ENCODE results near the gene PANX3. TPM values are rescaled to one million over a fixed set of nuclear protein-coding genes. Genes with fewer than 3 reads are reported as not detected.
"Not testable (repeated sequence)": the region's sequence is repeated elsewhere in the genome, so short reads cannot be mapped to it uniquely, and the experiment has no call there.

The PANX3 gene
- total RNA-seq, 1 experiment from 2014 or later, result not detected

DNA sequence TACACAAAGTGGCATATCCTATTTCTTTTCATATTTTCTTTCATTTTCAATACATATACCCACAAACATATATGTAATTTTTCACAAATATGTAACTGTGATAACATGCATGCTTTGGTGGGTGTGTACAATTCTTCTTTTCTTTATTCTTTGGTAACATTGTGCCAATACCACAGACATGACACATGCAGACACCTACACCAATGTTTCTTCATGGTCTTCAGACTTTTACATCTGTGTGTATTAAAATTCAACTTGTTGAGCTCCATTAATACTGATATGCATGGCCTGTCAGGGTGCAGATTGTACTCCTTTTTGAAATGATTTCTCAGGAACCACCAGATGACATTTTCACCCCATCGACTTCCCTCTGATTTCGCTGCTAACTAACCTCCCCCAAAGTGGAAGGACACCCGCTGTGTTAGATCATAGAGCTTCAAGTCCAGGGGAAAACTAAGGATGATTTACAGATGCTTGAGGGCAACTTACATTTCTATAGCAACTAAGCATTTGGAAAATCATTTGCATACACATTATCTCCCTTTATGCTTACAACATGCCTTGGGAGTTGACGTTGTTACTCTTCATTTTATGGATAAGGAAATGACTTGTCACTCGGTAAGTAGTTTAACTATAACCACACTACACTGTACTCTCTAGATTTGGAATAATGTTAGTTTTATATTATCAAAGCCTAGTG is 10.5 kb upstream of the PANX3 start:
- Histone ChIP-seq H3K27ac (no peak overlapping the region), H3K4me1 (no peaks in the 10 kb centered on the region), H3K4me3 (no peak overlapping the region), H3K9me3 (replicated peaks) (no peaks in the 10 kb centered on the region), H3K36me3 (no peaks in the 10 kb centered on the region), H3K27me3 (no peaks in the 10 kb centered on the region)
- no peak for DNase-seq

DNA sequence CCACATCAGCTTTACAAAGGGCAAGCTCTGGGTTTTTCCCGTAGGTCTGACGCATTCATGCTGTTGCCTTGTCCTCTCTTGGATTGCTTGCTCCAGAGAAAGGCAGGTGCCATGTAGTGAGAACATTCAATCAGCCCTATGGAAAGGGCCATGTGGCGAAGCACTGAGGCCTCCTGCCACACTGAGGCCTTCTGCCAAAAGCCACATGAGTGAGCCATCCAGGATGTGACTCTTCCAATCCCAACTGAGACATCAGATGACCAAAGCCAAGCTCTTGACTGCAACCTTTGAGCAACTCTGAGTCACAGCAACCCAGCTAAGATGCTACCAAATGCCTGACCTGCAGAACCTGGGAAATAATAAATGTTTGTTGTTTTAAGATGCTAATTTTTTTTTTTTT is 9.0 kb upstream of the PANX3 start:
- no peaks in the 10 kb centered on the region for H3K9me3 ChIP-seq (replicated peaks)
- DNase-seq, result no peak

DNA sequence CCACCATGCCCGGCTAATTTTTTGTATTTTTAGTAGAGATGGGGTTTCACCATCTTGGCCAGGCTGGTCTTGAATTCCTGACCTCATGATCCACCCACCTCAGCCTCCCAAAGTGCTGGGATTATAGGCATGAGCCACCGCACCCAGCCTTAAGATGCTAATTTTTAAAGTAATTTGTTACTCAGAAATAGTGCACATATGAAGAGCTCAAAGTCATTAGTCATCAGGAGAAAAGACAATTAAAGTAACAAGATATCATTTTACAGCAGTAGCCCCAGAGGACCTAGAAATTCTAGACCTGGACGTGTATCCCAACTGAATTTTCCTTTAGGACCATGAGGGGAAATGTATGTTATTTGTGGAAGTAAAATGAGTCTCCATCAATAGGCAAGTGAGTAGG is 8.5 kb upstream of the PANX3 start:
- H3K27me3 ChIP-seq; H3K36me3 ChIP-seq; H3K27ac ChIP-seq; DNase-seq; H3K4me3 ChIP-seq; H3K4me1 ChIP-seq; H3K9me3 ChIP-seq (replicated peaks): not testable (repeated sequence)

More for the DNA sequence above, 9.0 kb upstream of the PANX3 start:
- Histone ChIP-seq H3K27me3 (no peaks in the 10 kb centered on the region), H3K4me3 (no peak overlapping the region), H3K4me1 (no peaks in the 10 kb centered on the region), H3K36me3 (no peaks in the 10 kb centered on the region), H3K27ac (no peak overlapping the region)

DNA sequence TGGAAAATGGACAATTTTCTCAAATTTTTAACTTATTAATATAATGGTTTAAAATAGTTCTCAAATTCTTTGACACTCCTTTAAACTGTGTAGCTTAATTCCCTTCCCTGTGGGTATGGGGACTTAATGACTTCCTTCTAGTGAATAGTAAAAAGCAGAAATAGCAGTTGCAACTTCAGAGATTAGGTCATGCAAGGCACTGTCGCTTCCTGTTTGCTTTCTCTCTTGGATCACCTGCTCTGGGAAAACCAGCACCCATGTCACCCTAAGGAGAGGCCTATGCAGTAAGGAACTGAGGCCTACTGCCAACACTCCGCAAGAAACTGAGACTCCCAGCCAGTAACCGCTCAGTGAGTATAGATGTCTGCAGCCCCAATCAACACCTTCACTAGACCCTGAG is 5.5 kb upstream of the PANX3 start:
- no peaks in the 10 kb centered on the region for H3K9me3 ChIP-seq (replicated peaks)
- no peak overlapping the region for H3K27ac ChIP-seq
- H3K27me3 ChIP-seq, result no peaks in the 10 kb centered on the region
- H3K4me3 ChIP-seq, result no peak overlapping the region
- H3K4me1 ChIP-seq, result no peaks in the 10 kb centered on the region
- DNase-seq, result no peak
- H3K36me3 ChIP-seq, result no peaks in the 10 kb centered on the region

DNA sequence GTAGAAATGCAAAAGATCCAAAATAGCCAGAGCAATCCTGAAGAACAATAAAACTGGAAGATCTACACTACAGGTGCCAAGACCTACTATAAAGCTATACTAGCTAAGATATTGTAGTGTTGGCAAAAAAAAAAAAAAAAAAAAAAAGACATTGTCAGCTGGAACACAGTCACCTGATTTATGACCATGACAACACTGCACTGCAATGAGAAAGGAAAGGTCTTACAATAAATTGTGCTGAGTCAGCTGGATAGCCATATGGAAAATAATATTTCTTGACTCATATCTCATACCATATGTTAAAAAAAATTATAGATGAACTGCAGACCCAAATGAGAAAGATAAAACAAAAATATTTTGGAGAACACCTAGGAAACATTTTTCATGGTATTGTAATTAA is 3.1 kb upstream of the PANX3 start:
- H3K4me3 ChIP-seq, result no peak overlapping the region
- no peak for DNase-seq
- no peaks in the 10 kb centered on the region for H3K36me3 ChIP-seq
- no peaks in the 10 kb centered on the region for H3K27me3 ChIP-seq
- no peaks in the 10 kb centered on the region for H3K9me3 ChIP-seq (replicated peaks)
- no peaks in the 10 kb centered on the region for H3K4me1 ChIP-seq
- H3K27ac ChIP-seq, result no peak overlapping the region

DNA sequence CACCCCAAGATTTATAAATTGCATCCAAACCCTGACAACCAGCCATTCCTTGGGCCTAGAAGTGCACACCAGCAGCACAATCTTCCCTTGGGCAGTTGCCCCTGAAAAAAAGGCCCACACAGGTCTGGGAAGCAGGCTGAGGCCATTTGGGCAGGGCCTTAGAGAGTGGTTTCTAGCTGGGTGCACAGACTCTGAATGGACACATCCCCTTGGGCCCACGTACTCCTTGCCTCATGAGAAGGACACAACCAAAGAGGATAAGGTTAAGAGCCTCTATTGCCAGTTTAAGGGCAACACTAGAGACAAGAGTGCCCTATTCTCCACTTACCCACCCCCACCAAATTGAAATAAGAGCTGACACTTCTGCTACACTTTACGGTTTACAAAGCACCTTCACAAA is 933 bp upstream of the PANX3 start:
- H3K4me1 ChIP-seq, result no peaks in the 10 kb centered on the region
- no peak overlapping the region for H3K4me3 ChIP-seq
- no peaks in the 10 kb centered on the region for H3K27me3 ChIP-seq
- H3K9me3 ChIP-seq (replicated peaks), result no peaks in the 10 kb centered on the region
- no peaks in the 10 kb centered on the region for H3K36me3 ChIP-seq
- no peak overlapping the region for H3K27ac ChIP-seq
- no peak for DNase-seq

DNA sequence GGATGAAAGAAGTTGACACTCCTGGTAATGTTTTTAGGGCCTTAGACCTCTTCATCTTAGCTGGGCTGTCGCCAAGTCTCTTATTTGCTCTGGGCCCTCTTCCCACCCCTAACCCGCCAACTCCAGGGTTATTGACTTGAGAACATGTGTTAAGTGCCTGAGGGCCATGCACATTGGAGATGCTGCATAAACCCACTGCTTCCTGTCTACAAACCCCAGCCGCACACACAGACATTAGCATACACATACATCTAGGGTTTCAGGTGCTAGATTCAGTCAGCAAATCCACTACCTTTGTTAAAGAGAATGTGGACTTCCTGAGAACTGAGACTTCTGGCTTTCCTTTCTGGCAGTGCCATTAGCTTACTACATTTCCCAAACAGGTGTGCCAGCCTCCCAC is 817 bp downstream of the PANX3 start:
- H3K4me3 ChIP-seq, result no peak overlapping the region

DNA sequence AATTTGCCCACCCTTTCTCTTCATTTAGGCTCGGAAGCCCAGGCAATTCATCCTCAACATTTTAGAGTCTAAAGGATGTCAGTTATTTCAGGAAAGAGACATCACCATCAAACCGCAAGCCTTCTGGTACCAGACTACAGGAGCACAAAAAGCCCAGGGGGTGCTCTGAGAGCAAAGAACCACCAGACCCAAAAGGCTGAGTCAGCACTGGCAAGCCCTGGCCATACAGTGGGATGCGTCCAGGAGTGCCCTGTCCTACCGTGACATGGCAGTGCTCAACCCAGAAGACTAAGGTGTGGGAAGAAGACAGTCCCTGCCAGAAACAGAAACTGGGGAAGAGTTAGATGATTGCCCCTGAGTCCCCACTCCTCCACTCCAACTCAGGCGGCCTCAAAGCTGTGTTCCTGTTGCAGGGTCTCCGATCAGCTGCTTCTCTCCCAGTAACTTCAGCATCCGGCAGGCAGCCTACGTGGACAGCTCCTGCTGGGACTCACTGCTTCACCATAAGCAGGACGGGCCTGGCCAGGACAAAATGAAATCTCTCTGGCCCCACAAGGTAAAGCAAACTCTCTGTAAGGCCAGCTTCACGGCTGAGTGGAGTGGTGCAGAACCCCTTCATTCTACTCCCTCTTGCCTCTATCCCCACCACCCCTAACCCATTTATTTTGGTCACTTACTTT is 1.5 kb downstream of the PANX3 start:
- no peaks in the 10 kb centered on the region for H3K36me3 ChIP-seq
- H3K4me1 ChIP-seq, result no peaks in the 10 kb centered on the region
- peak in 1 of 2 experiments; percentile 15 for DNase-seq
- H3K27me3 ChIP-seq, result no peaks in the 10 kb centered on the region
- H3K9me3 ChIP-seq (replicated peaks), result no peaks in the 10 kb centered on the region
- no peak overlapping the region for H3K4me3 ChIP-seq
- H3K27ac ChIP-seq, result no peak overlapping the region

More for the DNA sequence above, 817 bp downstream of the PANX3 start:
- Histone ChIP-seq H3K9me3 (replicated peaks) (no peaks in the 10 kb centered on the region), H3K4me1 (no peaks in the 10 kb centered on the region), H3K27ac (no peak overlapping the region), H3K36me3 (no peaks in the 10 kb centered on the region), H3K27me3 (no peaks in the 10 kb centered on the region)
- peak in 1 of 2 experiments; percentile 10 for DNase-seq

DNA sequence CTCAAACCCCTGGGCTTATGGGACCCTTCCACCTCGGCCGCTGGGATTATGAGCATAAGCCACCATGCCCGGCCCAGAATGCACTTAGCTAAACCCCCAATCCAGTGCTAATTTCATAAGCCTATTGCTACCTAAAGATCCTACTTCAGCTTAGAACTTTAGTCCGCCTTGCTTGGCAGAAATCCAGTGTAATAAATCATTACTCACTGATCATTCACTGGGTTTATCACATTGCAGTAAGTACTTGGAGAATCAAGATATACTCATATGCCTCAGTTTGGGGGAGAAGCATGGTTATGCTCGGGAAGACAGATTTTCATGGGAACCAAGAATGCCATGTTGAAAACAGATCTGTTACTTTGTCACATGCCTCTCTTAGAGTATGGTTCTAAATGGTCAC is 7.6 kb downstream of the PANX3 start:
- Histone ChIP-seq H3K36me3 (no peaks in the 10 kb centered on the region), H3K27me3 (no peaks in the 10 kb centered on the region; the same call in 1 of the 2 replicates), H3K4me3 (no peak overlapping the region), H3K9me3 (replicated peaks) (no peaks in the 10 kb centered on the region), H3K4me1 (0 out of 2 replicates have a peak, but pooled peaks cover under 1% of the 10 kb centered on the region), H3K27ac (no peak overlapping the region)
- DNase-seq, result no peak

DNA sequence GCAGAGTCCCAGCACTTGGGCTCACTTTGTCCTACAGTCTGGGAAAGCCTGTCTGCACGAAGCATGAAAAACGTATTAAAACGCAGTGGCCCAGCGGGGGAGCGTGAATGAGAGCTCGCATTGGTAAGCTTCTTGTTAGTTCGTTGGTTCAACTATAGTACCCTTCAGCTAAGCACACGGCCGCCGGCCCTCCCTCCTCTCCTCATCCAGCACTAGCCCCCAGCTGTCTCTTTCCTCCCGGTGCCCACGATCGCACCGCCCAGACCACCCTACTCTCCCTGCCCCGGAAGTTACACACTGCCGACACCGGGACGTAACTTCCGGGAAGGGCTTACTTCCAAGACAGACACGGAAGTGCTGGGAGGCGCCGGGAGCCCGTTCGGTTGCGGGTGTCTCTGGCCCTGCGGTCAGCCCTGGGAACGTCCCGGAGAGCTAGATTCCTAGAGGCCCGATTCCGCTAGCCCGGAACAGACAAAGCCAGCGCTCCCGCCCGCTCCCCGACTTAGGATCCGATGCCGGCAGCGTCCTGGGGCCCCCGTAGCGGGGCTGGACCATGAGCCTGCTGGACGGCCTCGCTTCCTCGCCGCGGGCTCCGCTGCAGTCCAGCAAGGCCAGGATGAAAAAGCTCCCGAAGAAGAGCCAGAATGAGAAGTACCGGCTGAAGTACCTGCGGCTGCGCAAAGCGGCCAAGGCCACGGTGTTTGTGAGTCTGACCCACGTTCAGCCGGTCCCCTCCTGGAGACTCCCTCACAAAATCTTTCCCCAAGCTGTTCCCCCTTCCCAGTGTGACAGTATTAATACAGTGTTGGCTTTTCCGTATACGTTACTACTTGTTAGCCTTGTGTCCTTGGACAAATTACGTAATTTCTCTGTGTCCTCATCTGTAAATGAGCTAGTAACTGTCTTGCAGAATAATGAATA is 11.6 kb downstream of the PANX3 start, which contains the start of gene TBRG1:
Gene TBRG1 (plus strand): TSS at position 334 of the 921 bp plus-strand sequence. CDS start 220 bp downstream, at position 554.
- Histone ChIP-seq H3K27me3 (no peaks in the 10 kb centered on the region; the same call in 1 of the 2 replicates), H3K4me1 (0 out of 2 replicates have a peak, but pooled peaks cover 2% of the 10 kb centered on the region), H3K27ac (peak within 1 kb of the TSS; percentile 83), H3K4me3 (peak within 1 kb of the TSS; percentile 97), H3K9me3 (replicated peaks) (no peaks in the 10 kb centered on the region), H3K36me3 (peaks cover 13% of the 10 kb centered on the region; the same call in 1 of the 2 replicates)
- peak; percentile 87 to 89 for DNase-seq

DNA sequence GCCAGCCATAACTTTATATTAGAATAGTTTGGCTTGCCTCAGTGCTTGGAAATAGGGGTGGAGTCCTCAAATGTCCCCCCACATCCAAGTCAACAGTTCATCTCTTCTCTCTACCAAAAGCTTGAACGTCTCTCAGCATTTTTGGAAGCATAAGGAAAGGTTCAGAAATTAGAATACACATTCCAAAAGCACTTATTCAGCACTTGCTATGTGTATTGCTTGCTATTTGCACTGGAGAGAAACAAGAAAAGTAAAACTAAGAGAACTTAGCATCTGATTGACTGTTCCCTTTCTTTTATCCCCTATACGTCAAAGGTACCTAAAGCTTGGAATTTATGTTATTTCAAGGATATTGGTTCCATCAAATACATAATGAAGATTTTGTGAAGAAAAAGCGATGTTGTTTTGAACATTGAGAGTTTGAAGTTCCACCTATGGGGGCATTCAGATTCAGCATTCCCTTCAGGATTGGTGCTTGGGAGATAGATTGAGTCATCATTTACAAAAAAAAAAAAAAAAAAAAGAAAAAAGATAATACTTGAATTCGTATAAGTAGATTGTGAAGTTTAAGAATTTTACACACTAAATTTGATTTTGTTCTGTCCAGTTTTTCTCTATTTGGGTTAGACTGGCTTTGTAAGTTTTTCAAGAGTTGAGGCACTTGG is 12.8 kb downstream of the PANX3 start:
- Histone ChIP-seq H3K4me1 (0 out of 2 replicates have a peak, but pooled peaks cover 2% of the 10 kb centered on the region), H3K27me3 (no peaks in the 10 kb centered on the region; the same call in 1 of the 2 replicates), H3K27ac (no peak overlapping the region), H3K36me3 (peaks cover 16% of the 10 kb centered on the region; the same call in 1 of the 2 replicates), H3K9me3 (replicated peaks) (no peaks in the 10 kb centered on the region), H3K4me3 (peak overlapping the region; percentile 97)
- no peak for DNase-seq

DNA sequence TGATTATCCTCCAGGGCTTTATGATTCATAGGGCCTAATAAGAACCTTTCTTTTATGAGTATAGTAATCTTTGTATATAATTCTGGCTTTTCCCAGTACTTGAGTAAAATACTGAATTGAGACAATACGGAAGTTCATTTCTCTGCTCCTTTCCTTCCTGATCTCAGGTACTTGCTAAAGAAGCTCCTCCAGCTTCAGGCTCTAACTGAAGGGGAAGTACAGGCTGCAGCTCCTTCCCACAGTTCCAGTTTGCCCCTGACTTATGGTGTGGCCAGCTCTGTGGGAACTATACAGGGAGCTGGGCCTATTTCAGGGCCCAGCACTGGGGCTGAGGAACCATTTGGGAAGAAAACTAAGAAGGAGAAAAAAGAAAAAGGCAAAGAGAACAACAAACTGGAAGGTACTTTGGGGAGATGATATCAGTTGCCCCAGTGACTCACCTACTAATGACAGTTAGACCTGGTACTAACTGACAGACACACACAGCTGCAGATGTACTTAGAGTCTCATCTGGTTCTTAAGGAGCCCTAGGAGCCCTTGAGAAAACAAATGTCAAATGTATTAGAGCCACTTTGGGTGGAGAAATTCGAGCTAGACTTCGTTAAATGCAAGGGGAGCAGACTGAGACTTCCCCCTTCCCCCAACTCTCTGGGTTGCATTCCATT is 14.4 kb downstream of the PANX3 start:
- peaks cover 18% of the 10 kb centered on the region; the same call in 1 of the 2 replicates for H3K36me3 ChIP-seq
- no peak overlapping the region for H3K27ac ChIP-seq
- no peaks in the 10 kb centered on the region for H3K27me3 ChIP-seq
- no peak overlapping the region for H3K4me3 ChIP-seq
- H3K4me1 ChIP-seq, result 0 out of 2 replicates have a peak, but pooled peaks cover 2% of the 10 kb centered on the region
- no peaks in the 10 kb centered on the region for H3K9me3 ChIP-seq (replicated peaks)
- no peak for DNase-seq

DNA sequence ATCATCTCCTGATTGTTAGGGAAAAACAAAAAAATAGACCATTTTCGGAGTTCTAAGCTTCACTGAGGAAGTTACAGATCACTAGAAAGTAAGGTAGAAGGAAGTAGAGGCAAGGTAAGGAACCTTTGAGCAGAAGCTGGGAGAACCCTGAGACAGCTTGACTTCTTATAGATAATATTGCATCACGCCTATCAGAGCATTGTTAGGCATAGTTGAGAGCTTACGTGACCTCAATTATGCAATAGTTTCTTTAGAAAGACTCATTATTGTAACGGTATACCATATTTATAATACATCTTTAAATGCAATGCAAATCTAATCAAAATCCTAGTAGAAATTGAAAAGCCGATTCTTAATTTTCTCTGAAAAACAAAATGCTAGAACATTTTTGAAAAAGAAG is 16.3 kb downstream of the PANX3 start:
- Histone ChIP-seq H3K36me3 (peaks cover 25% of the 10 kb centered on the region; the same call in 1 of the 2 replicates), H3K9me3 (replicated peaks) (no peaks in the 10 kb centered on the region), H3K27ac (no peak overlapping the region), H3K4me1 (0 out of 2 replicates have a peak, but pooled peaks cover 2% of the 10 kb centered on the region), H3K4me3 (no peak overlapping the region), H3K27me3 (no peaks in the 10 kb centered on the region)
- DNase-seq, result no peak

DNA sequence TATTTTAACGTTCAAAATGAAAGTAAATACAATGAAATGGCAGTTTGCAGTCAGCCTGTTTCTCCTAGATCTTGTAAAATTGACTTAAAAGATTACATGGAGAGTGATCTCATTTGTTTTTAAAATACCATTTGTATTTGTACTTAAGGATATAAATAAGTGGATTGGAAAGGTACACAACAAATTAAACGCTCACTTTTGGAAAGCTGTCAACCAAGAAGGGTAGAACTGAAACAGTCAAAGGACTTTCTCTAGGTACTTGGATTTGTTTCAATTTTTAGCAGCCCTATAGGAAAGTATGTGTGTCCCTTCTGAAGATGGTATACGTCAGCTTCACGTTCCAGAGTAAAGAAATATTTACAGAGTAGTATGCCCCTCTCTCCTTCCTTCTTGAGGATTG is 18.7 kb downstream of the PANX3 start:
- no peak overlapping the region for H3K27ac ChIP-seq

More for the DNA sequence above, 18.7 kb downstream of the PANX3 start:
- Histone ChIP-seq H3K36me3 (peaks cover 38% of the 10 kb centered on the region), H3K27me3 (no peaks in the 10 kb centered on the region), H3K9me3 (replicated peaks) (no peaks in the 10 kb centered on the region), H3K4me3 (no peak overlapping the region), H3K4me1 (no peaks in the 10 kb centered on the region)
- DNase-seq, result no peak

Data from SJCRH30 (cell line).